Suppressor macrophage (primary cell): Measurements from ENCODE around the gene CFAP77.

Source experiments
- DNase-seq, 4 experiments: peaks; one replicate each; pipeline ENCODE4 v3.0.0-alpha.2; 2020 to 2022

CFAP77 gene

GRCh38 chr9:132518626-132519025 is 108.6 kb downstream of the CFAP77 start:
- no peak for DNase-seq

GRCh38 chr9:132519033-132519432 is 109.0 kb downstream of the CFAP77 start:
- DNase-seq = no peak

- no peak for DNase-seq
Measured at GRCh38 chr9:132520612-132521011, 110.6 kb downstream of the CFAP77 start.

GRCh38 chr9:132525308-132526023 is 115.5 kb downstream of the CFAP77 start:
- no peak for DNase-seq

GRCh38 chr9:132531195-132531594 is 121.2 kb downstream of the CFAP77 start:
- no peak for DNase-seq

- no peak for DNase-seq
Measured at GRCh38 chr9:132531710-132532570, 121.9 kb downstream of the CFAP77 start.

GRCh38 chr9:132534832-132535231 is 124.8 kb downstream of the CFAP77 start:
- DNase-seq = no peak

GRCh38 chr9:132536124-132536523 is 126.1 kb downstream of the CFAP77 start:
- no peak for DNase-seq

GRCh38 chr9:132537352-132537751 is 127.3 kb downstream of the CFAP77 start:
- no peak for DNase-seq

GRCh38 chr9:132538071-132538470 is 128.1 kb downstream of the CFAP77 start:
- DNase-seq = no peak

- no peak for DNase-seq
Measured at GRCh38 chr9:132539096-132539495, 129.1 kb downstream of the CFAP77 start.

- DNase-seq = no peak
Measured at GRCh38 chr9:132541051-132541450, 131.0 kb downstream of the CFAP77 start.

- no peak for DNase-seq
Measured at GRCh38 chr9:132541870-132542830, 132.1 kb downstream of the CFAP77 start.

- DNase-seq = no peak
Measured at GRCh38 chr9:132543251-132543650, 133.2 kb downstream of the CFAP77 start.

- DNase-seq = no peak
Measured at GRCh38 chr9:132543960-132544359, 133.9 kb downstream of the CFAP77 start.

- DNase-seq = no peak
Measured at GRCh38 chr9:132545578-132545977, 135.6 kb downstream of the CFAP77 start.

GRCh38 chr9:132546148-132547051 is 136.4 kb downstream of the CFAP77 start:
- DNase-seq = no peak

GRCh38 chr9:132547052-132547431 is 137.0 kb downstream of the CFAP77 start:
- no peak for DNase-seq

- DNase-seq = no peak
Measured at GRCh38 chr9:132547436-132547835, 137.4 kb downstream of the CFAP77 start.

GRCh38 chr9:132547976-132548730 is 138.1 kb downstream of the CFAP77 start:
- DNase-seq = no peak
